Sigmoid colon (tissue), 4 donors: ENCODE data around the gene PON2.

Source experiments
- CTCF ChIP-seq, 4 experiments: fragments of 450-650 bp in 3 of 4; fragments of 200-600 bp in 1 of 4; IDR thresholded peaks; one replicate each; pipeline ENCODE4 v1.5.1; 2016 to 2019; ENCODE audit warnings: antibody characterized with exemption in 4 of 4, mild to moderate bottlenecking in 3 of 4, moderate library complexity in 2 of 4
- POLR2AphosphoS5 ChIP-seq, 4 donors: sonication (generic); formaldehyde crosslinking; IDR thresholded peaks; one replicate each; pipeline ENCODE4 v1.6.1; 2017; ENCODE audit warnings: antibody characterized with exemption in 4 of 4

DNA sequence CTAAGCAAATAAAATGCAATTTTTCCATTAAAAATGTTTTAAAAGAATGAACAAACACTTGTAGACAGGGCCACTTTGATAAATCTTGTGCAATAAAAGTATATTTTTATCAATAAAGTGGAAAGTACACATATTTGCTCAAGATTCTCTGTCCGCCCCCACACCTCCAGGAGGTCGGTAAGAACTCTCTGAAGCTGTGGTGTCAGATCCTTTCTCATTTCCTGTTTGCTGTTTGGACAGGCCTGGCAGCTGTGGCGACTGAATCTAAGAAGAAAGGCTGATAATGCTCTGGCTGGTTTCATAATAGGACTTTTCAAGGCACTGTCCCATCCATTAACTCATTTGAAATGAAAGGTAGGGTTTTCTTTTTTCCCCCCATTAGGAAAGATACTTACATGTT is 35.6 kb upstream of the PON2 start:
- no peak for TF ChIP-seq CTCF (IDR thresholded peaks at IDR 0.05)
- no peak for TF ChIP-seq POLR2AphosphoS5 (IDR thresholded peaks at IDR 0.05)
